IMR-90 (cell line): Measurements from ENCODE around the gene HERC4. TPM values are rescaled to one million over a fixed set of nuclear protein-coding genes. Genes with fewer than 3 reads are reported as not detected.
"Not testable (repeated sequence)": the region's sequence is repeated elsewhere in the genome, so short reads cannot be mapped to it uniquely, and the experiment has no call there.

Experiments used
- ATAC-seq: fragments of 200-7000 bp; cut with Tn5 transposase; 2 replicates; pipeline ENCODE4 v1.9.1; 2020; ENCODE audit warnings: low read depth, mild to moderate bottlenecking, moderate library complexity
- BruUV-seq: library from RNA; stranded (reverse); fragments of 400-500 nt; replicated peaks from 2 replicates; lab custom pipeline; 2021; lab: Mats Ljungman, UMichigan
- CTCF ChIA-PET: fragments of 300-600 bp; formaldehyde crosslinking; extraction: SDS; loops from one replicate; lab custom pipeline; 2021; ENCODE audit warnings: antibody characterized with exemption; lab: Yijun Ruan, JAX
- POLR2A ChIA-PET: fragments of 300-600 bp; sonication (Branson Sonifier 250); formaldehyde crosslinking; loops from one replicate; lab custom pipeline; 2022; ENCODE audit warnings: antibody characterized with exemption; ENCODE audit not compliant: unreplicated experiment; lab: Charles Lee
- DNase-seq: peaks from one replicate; pipeline ENCODE4 v3.0.0; 2013
- H2AFZ ChIP-seq: replicated peaks from 2 replicates; pipeline ENCODE3; 2013; ENCODE audit warnings: low read length, mild to moderate bottlenecking; ENCODE audit not compliant: poor library complexity
- H2AK5ac ChIP-seq: 2 replicates; pipeline ENCODE4 v1.6.1; 2013; ENCODE audit warnings: low read depth, low read length, inconsistent platforms
- H2AK9ac ChIP-seq: replicated peaks from 2 replicates; pipeline ENCODE3; 2013; ENCODE audit warnings: mild to moderate bottlenecking, low read depth, low read length, moderate library complexity; ENCODE audit not compliant: poor library complexity
- H2BK120ac ChIP-seq: 2 replicates; pipeline ENCODE4 v1.6.1; 2013; ENCODE audit warnings: low read depth, low read length, inconsistent platforms
- H2BK15ac ChIP-seq: 3 replicates; pipeline ENCODE4 v1.6.1; 2013; ENCODE audit warnings: low read depth, low read length, inconsistent platforms
- H2BK20ac ChIP-seq: 2 replicates; pipeline ENCODE4 v1.6.1; 2013; ENCODE audit warnings: low read depth, mild to moderate bottlenecking, inconsistent platforms, low read length, moderate library complexity
- H2BK5ac ChIP-seq: 2 replicates; pipeline ENCODE4 v1.6.1; 2013; ENCODE audit warnings: mild to moderate bottlenecking, low read depth, low read length, inconsistent platforms; ENCODE audit not compliant: poor library complexity, severe bottlenecking
- H3K14ac ChIP-seq: replicated peaks from 2 replicates; pipeline ENCODE4 v1.6.1; 2013; ENCODE audit warnings: low read depth, low read length, inconsistent platforms
- H3K18ac ChIP-seq: 2 replicates; pipeline ENCODE4 v1.6.1; 2013; ENCODE audit warnings: low read depth, low read length, control low read depth
- H3K23ac ChIP-seq: 2 replicates; pipeline ENCODE4 v1.6.1; 2013; ENCODE audit warnings: low read depth, low read length, inconsistent platforms
- H3K27ac ChIP-seq: 2 replicates; pipeline ENCODE4 v1.5.1; 2013; ENCODE audit warnings: mild to moderate bottlenecking, control low read depth, low read length; ENCODE audit not compliant: insufficient read depth
- H3K27me3 ChIP-seq: 2 replicates; pipeline ENCODE4 v1.6.1; 2013; ENCODE audit warnings: low read length; ENCODE audit not compliant: control insufficient read depth, insufficient read depth
- H3K36me3 ChIP-seq: 2 replicates; pipeline ENCODE4 v1.6.1; 2013; ENCODE audit warnings: low read length, mixed read lengths; ENCODE audit not compliant: control insufficient read depth, insufficient read depth
- H3K4ac ChIP-seq: 2 replicates; pipeline ENCODE4 v1.6.1; 2013; ENCODE audit warnings: low read depth, low read length, inconsistent platforms
- H3K4me1 ChIP-seq: 2 replicates; pipeline ENCODE4 v1.6.1; 2013; ENCODE audit warnings: low read length, mixed read lengths; ENCODE audit not compliant: control insufficient read depth, insufficient read depth
- H3K4me2 ChIP-seq: 2 replicates; pipeline ENCODE4 v1.6.1; 2013; ENCODE audit warnings: low read depth, mild to moderate bottlenecking, control low read depth, low read length, moderate library complexity
- H3K4me3 ChIP-seq: 2 replicates; pipeline ENCODE4 v1.5.1; 2013; ENCODE audit warnings: low read depth, mild to moderate bottlenecking, control low read depth, low read length, moderate library complexity; ENCODE audit not compliant: insufficient read depth
- H3K56ac ChIP-seq: 2 replicates; pipeline ENCODE4 v1.6.1; 2013; ENCODE audit warnings: low read length, inconsistent platforms; ENCODE audit not compliant: insufficient read depth; ENCODE audit errors: extremely low read depth
- H3K79me1 ChIP-seq, 2 experiments: 2 replicates each; pipeline ENCODE4 v1.6.1; 2013; ENCODE audit warnings: low read length in 2 of 2, inconsistent platforms in 1 of 2, low read depth in 1 of 2
- H3K9ac ChIP-seq: 2 replicates; pipeline ENCODE4 v1.6.1; 2013; ENCODE audit warnings: low read depth, low read length, control low read depth
- H3K9me1 ChIP-seq: 2 replicates; pipeline ENCODE4 v1.6.1; 2013; ENCODE audit warnings: low read length, inconsistent platforms; ENCODE audit not compliant: insufficient read depth
- H3K9me3 ChIP-seq: 2 replicates; pipeline ENCODE4 v1.6.1; 2013; ENCODE audit warnings: low read length; ENCODE audit not compliant: control insufficient read depth, insufficient read depth
- H4K20me1 ChIP-seq: 2 replicates; pipeline ENCODE4 v1.6.1; 2013; ENCODE audit warnings: low read length, inconsistent platforms; ENCODE audit not compliant: insufficient read depth
- H4K5ac ChIP-seq: 2 replicates; pipeline ENCODE4 v1.6.1; 2013; ENCODE audit warnings: mild to moderate bottlenecking, low read depth, low read length, control low read depth
- H4K8ac ChIP-seq, 2 experiments: 2 replicates each; pipeline ENCODE4 v1.6.1; 2013; ENCODE audit warnings: low read depth in 2 of 2, low read length in 2 of 2, control low read depth in 1 of 2, inconsistent platforms in 1 of 2
- H4K91ac ChIP-seq: 2 replicates; pipeline ENCODE4 v1.6.1; 2013; ENCODE audit warnings: low read depth, low read length, inconsistent platforms; ENCODE audit not compliant: insufficient read depth
- WGBS, 2 experiments: methylation state at CpG; one replicate each; pipeline versions ENCODE4 v1.1.5 to v1.1.7; 2013; ENCODE audit warnings: missing lambda C conversion rate in 2 of 2; ENCODE audit not compliant: insufficient read length in 1 of 2; ENCODE audit errors: extremely low coverage in 2 of 2; 5-methylcytosine and 5-hydroxymethylcytosine counted together
- dilution Hi-C: fragments of 300-500 bp; cut with HindIII; formaldehyde crosslinking; loops from one replicate; pipeline ENCODE4 v1.14.3; 2018; ENCODE audit warnings: low sequenced_read_pairs; ENCODE audit not compliant: unreplicated experiment
- in situ Hi-C: fragments of 300-500 bp; cut with MboI; formaldehyde crosslinking; loops from 3 replicates; pipeline ENCODE4 v1.14.3; 2019; ENCODE audit warnings: low sequenced_read_pairs, inconsistent platforms, mixed read lengths
- intact Hi-C: fragments of 100-400 bp; cut with micrococcal nuclease; formaldehyde crosslinking; loops from 2 replicates; pipeline ENCODE4 v1.10.0; 2022
- polyA plus RNA-seq, 3 experiments: library from polyadenylated mRNA; depleted of rRNA; stranded (reverse); fragments of >200 nt; gene quantifications; 2 replicates each; pipeline ENCODE4 v1.2.3, GENCODE V29; 2012; ENCODE audit warnings: low replicate concordance in 1 of 3
- total RNA-seq: library from RNA; depleted of rRNA; stranded (reverse); fragments of >200 nt; gene quantifications from 2 replicates; pipeline ENCODE4 v1.2.3, GENCODE V29; 2012

The HERC4 gene
- total and polyA plus RNA-seq, 2 of the 4 experiments (the other 2 are of a cell fraction) = 66.6 to 92.8 TPM

GRCh38 chr10:67982603-67983002 lies 92.5 kb downstream of the HERC4 start:
- DNase-seq, POLR2A ChIA-PET, H2BK20ac ChIP-seq, H3K56ac ChIP-seq, H2BK120ac ChIP-seq, H2BK5ac ChIP-seq, H3K9ac ChIP-seq, H3K14ac ChIP-seq, H4K91ac ChIP-seq, H4K5ac ChIP-seq, H3K27me3 ChIP-seq, H3K9me3 ChIP-seq, H2AK9ac ChIP-seq, ATAC-seq, H3K9me1 ChIP-seq, H2BK15ac ChIP-seq, H4K8ac ChIP-seq, H3K23ac ChIP-seq, H3K27ac ChIP-seq, in situ Hi-C loops, H3K4me3 ChIP-seq, H2AFZ ChIP-seq, intact Hi-C loops, H3K18ac ChIP-seq, H3K4me2 ChIP-seq, H4K20me1 ChIP-seq, H3K4ac ChIP-seq, BruUV-seq, H2AK5ac ChIP-seq, H3K4me1 ChIP-seq, dilution Hi-C loops: not testable (repeated sequence)
- Histone ChIP-seq H3K36me3 (peaks cover 43% of the 10 kb centered on the region), H3K79me1 (peaks cover 16 to 44% of the 10 kb centered on the region in 2 experiments)
- no CpG with 5 or more reads among the region's 8 CpGs for WGBS, 2 experiments
- CTCF ChIA-PET = interaction anchor here (0.7 kb wide), 1 partner anchor 27 kb away, joined by 3 read pairs; no protein-coding TSS in a partner anchor
